Mesenchymal stem cell (in vitro differentiated cells and primary cell): ENCODE data around the gene STMP1.
A peak's percentile ranks its signal among the peaks of the same experiment; 100 is the strongest.
"Not testable (repeated sequence)": the region's sequence is repeated elsewhere in the genome, so short reads cannot be mapped to it uniquely, and the experiment has no call there.

Experiments used
- DNase-seq: peaks from one replicate; pipeline ENCODE4 v3.0.0-alpha.2; 2013
- H2AFZ ChIP-seq: one replicate; pipeline ENCODE4 v1.6.1; 2013; ENCODE audit warnings: low read depth, mild to moderate bottlenecking, control low read depth, inconsistent platforms, low read length, moderate library complexity
- H2AK5ac ChIP-seq: 2 replicates; pipeline ENCODE4 v1.6.1; 2013; ENCODE audit warnings: low read length, moderate library complexity, mild to moderate bottlenecking, inconsistent platforms; ENCODE audit not compliant: severe bottlenecking
- H2BK120ac ChIP-seq: one replicate; pipeline ENCODE4 v1.6.1; 2013; ENCODE audit warnings: low read depth, mild to moderate bottlenecking, inconsistent platforms, low read length, moderate library complexity
- H2BK12ac ChIP-seq, 2 experiments: one replicate each; pipeline ENCODE4 v1.6.1; 2013; ENCODE audit warnings: inconsistent platforms in 2 of 2, low read length in 2 of 2, mild to moderate bottlenecking in 2 of 2, moderate library complexity in 2 of 2, control low read depth in 1 of 2
- H2BK15ac ChIP-seq: one replicate; pipeline ENCODE4 v1.6.1; 2013; ENCODE audit warnings: mild to moderate bottlenecking, low read depth, inconsistent platforms; ENCODE audit not compliant: poor library complexity, severe bottlenecking
- H2BK5ac ChIP-seq: 2 replicates; pipeline ENCODE4 v1.6.1; 2013; ENCODE audit warnings: low read depth, mild to moderate bottlenecking, low read length, control low read depth, inconsistent platforms; ENCODE audit not compliant: poor library complexity, severe bottlenecking
- H3K14ac ChIP-seq, 2 experiments: one replicate each; pipeline ENCODE4 v1.6.1; 2013; ENCODE audit warnings: inconsistent platforms in 2 of 2, low read length in 2 of 2, control low read depth in 1 of 2, mild to moderate bottlenecking in 1 of 2, moderate library complexity in 1 of 2
- H3K18ac ChIP-seq, 2 experiments: one replicate each; pipeline ENCODE4 v1.6.1; 2013; ENCODE audit warnings: inconsistent platforms in 2 of 2, low read length in 2 of 2, control low read depth in 1 of 2, low read depth in 1 of 2, mild to moderate bottlenecking in 1 of 2
- H3K23ac ChIP-seq, 2 experiments: one replicate each; pipeline ENCODE4 v1.6.1; 2013; ENCODE audit warnings: inconsistent platforms in 2 of 2, low read length in 2 of 2, mild to moderate bottlenecking in 2 of 2, moderate library complexity in 2 of 2, control low read depth in 1 of 2
- H3K27ac ChIP-seq: 2 replicates; pipeline ENCODE4 v1.5.1; 2013; ENCODE audit warnings: mild to moderate bottlenecking, moderate library complexity, low read length, control low read depth, inconsistent platforms; ENCODE audit not compliant: poor library complexity, severe bottlenecking
- H3K27me3 ChIP-seq, 2 experiments: 2 replicates each; pipeline versions ENCODE4 v1.6.1 to v1.7.0; 2013; ENCODE audit warnings: low read length in 2 of 2, mild to moderate bottlenecking in 2 of 2, moderate library complexity in 2 of 2, control low read depth in 1 of 2, inconsistent platforms in 1 of 2; ENCODE audit not compliant: control insufficient read depth in 1 of 2, insufficient read depth in 1 of 2
- H3K36me3 ChIP-seq, 2 experiments: 2 replicates each; pipeline versions ENCODE4 v1.6.1 to v1.7.0; 2013; ENCODE audit warnings: low read length in 2 of 2, control low read depth in 1 of 2, inconsistent platforms in 1 of 2, low read depth in 1 of 2, mild to moderate bottlenecking in 1 of 2; ENCODE audit not compliant: insufficient read depth in 2 of 2, control insufficient read depth in 1 of 2
- H3K4ac ChIP-seq, 2 experiments: one replicate each; pipeline ENCODE4 v1.6.1; 2013; ENCODE audit warnings: inconsistent platforms in 2 of 2, low read length in 2 of 2, mild to moderate bottlenecking in 2 of 2, moderate library complexity in 2 of 2, control low read depth in 1 of 2, low read depth in 1 of 2
- H3K4me1 ChIP-seq: 2 replicates; pipeline ENCODE4 v1.6.1; 2013; ENCODE audit warnings: low read depth, low read length, control low read depth; ENCODE audit not compliant: control insufficient read depth, insufficient read depth
- H3K4me2 ChIP-seq: 2 replicates; pipeline ENCODE4 v1.6.1; 2013; ENCODE audit warnings: low read length, mild to moderate bottlenecking, inconsistent platforms; ENCODE audit not compliant: poor library complexity, severe bottlenecking
- H3K4me3 ChIP-seq, 2 experiments: 2 replicates each; pipeline versions ENCODE4 v1.5.1 to v1.7.0; 2013; ENCODE audit warnings: low read length in 2 of 2, mild to moderate bottlenecking in 2 of 2, control low read depth in 1 of 2, low read depth in 1 of 2; ENCODE audit not compliant: insufficient read depth in 1 of 2
- H3K79me1 ChIP-seq: replicated peaks from 2 replicates; pipeline ENCODE4 v1.6.1; 2013; ENCODE audit warnings: mild to moderate bottlenecking, control low read depth, low read length, inconsistent platforms; ENCODE audit not compliant: poor library complexity, severe bottlenecking
- H3K9ac ChIP-seq: 2 replicates; pipeline ENCODE4 v1.7.0; 2013; ENCODE audit warnings: mild to moderate bottlenecking, low read length, moderate library complexity
- H3K9me3 ChIP-seq: 2 replicates; pipeline ENCODE4 v1.7.0; 2013; ENCODE audit warnings: mild to moderate bottlenecking, low read length; ENCODE audit not compliant: control insufficient read depth
- H4K8ac ChIP-seq: one replicate; pipeline ENCODE4 v1.6.1; 2013; ENCODE audit warnings: inconsistent platforms, mild to moderate bottlenecking, low read length, moderate library complexity
- H4K91ac ChIP-seq: one replicate; pipeline ENCODE4 v1.6.1; 2013; ENCODE audit warnings: mild to moderate bottlenecking, low read length, inconsistent platforms
- WGBS: methylation state at CpG from one replicate; pipeline ENCODE4 v1.1.7; 2013; ENCODE audit warnings: mixed read lengths; 5-methylcytosine and 5-hydroxymethylcytosine counted together

STMP1 gene

GRCh38 chr7:135620447-135620846 is 41.9 kb upstream of the STMP1 start:
- H3K36me3 ChIP-seq: peaks cover 9 to 68% of the 10 kb centered on the region in 2 experiments
- WGBS: 100% methylated on average over 2 of the region's 2 CpGs
- H3K23ac ChIP-seq: no peak overlapping the region

DNA sequence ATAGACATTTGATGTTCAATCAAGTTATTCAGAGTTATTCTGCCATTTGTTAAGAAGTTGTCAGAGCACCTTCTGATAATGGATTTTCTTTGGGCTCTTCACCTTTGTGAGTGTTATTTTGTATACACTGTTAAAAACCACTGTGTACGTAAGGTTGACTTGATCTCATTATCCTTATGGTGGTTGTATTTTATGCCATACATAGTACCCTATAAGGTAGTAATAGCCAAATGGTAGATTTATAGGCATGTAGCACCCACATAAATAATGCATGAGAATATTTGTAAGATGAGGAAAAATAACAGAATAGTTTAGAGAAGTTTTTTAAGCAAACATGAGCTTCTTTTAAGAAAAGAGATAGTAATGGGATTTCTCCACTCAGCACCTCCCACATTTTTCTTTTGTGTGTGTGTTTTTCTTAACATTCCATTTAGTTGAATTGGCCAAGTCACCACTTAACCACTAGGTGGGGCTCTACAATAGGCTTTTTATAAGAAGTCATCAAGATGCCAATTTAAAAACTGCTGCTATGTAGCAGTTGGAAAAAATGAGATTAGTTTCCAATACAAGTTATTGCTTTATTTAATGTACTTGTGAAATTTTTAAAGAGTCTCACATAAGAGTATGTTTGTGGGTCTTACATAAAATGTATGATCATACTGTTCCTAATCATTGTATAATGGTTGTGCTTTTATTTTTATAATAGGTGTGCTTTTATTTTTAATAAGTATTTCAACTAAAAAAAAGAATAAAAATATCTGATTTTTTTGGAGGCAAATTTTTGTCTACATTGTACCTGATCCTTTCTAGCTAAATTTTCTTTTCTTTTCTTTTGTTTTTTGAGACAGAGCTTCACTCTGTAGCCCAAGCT is 41.1 kb upstream of the STMP1 start:
- no CpG with 5 or more reads among the region's 1 CpG for WGBS
- no peak overlapping the region for H3K4ac ChIP-seq

More at GRCh38 chr7:135620447-135620846, 41.9 kb upstream of the STMP1 start:
- Histone ChIP-seq H3K27me3 (no peaks in the 10 kb centered on the region), H3K4me2 (no peak overlapping the region), H4K8ac (no peak overlapping the region), H2AFZ (no peak overlapping the region), H3K9me3 (no peaks in the 10 kb centered on the region), H2BK15ac (no peak overlapping the region), H4K91ac (no peak overlapping the region), H3K4ac (no peak overlapping the region), H3K4me1 (no peaks in the 10 kb centered on the region), H3K27ac (no peak overlapping the region), H3K79me1 (no peaks in the 10 kb centered on the region), H3K9ac (peak overlapping the region; percentile 67), H3K4me3 (no peak overlapping the region), H2AK5ac (no peak overlapping the region), H3K14ac (no peak overlapping the region), H2BK5ac (no peak overlapping the region), H3K18ac (no peak overlapping the region), H2BK12ac (no peak overlapping the region), H2BK120ac (no peak overlapping the region)
- DNase-seq: no peak

GRCh38 chr7:135634191-135634878 is 28.0 kb upstream of the STMP1 start:
- Histone ChIP-seq H3K36me3 (peaks cover 4 to 68% of the 10 kb centered on the region in 2 experiments), H3K9ac (no peak overlapping the region), H3K27ac (no peak overlapping the region), H3K4me2 (no peak overlapping the region), H3K27me3 (no peaks in the 10 kb centered on the region), H3K9me3 (no peaks in the 10 kb centered on the region), H3K23ac (no peak overlapping the region), H2AK5ac (no peak overlapping the region), H3K18ac (no peak overlapping the region), H3K4me3 (no peak overlapping the region), H3K14ac (no peak overlapping the region), H4K91ac (no peak overlapping the region), H2BK12ac (no peak overlapping the region), H3K4me1 (no peaks in the 10 kb centered on the region), H2BK120ac (no peak overlapping the region), H4K8ac (no peak overlapping the region), H3K79me1 (peaks cover 3% of the 10 kb centered on the region), H3K4ac (no peak overlapping the region), H2BK15ac (no peak overlapping the region), H2AFZ (no peak overlapping the region), H2BK5ac (no peak overlapping the region)
- no peak for DNase-seq
- 99% methylated on average over 7 of the region's 7 CpGs for WGBS

More for the DNA sequence above, 41.1 kb upstream of the STMP1 start:
- Histone ChIP-seq H3K4me1 (no peaks in the 10 kb centered on the region), H3K9ac (peak overlapping the region; percentile 67), H2AFZ (no peak overlapping the region), H3K79me1 (peaks cover 1% of the 10 kb centered on the region), H4K8ac (no peak overlapping the region), H3K4me3 (no peak overlapping the region), H2BK120ac (no peak overlapping the region), H2AK5ac (no peak overlapping the region), H2BK12ac (no peak overlapping the region), H3K36me3 (peaks cover 9 to 70% of the 10 kb centered on the region in 2 experiments), H3K27me3 (no peaks in the 10 kb centered on the region), H2BK5ac (no peak overlapping the region), H2BK15ac (no peak overlapping the region), H3K23ac (no peak overlapping the region), H3K4me2 (no peak overlapping the region), H3K18ac (no peak overlapping the region), H3K9me3 (no peaks in the 10 kb centered on the region), H4K91ac (no peak overlapping the region), H3K14ac (no peak overlapping the region), H3K27ac (no peak overlapping the region)
- peak; percentile 80 for DNase-seq

- H3K27ac ChIP-seq: not testable (repeated sequence)
Measured at GRCh38 chr7:135639690-135640089, 22.6 kb upstream of the STMP1 start.

More at GRCh38 chr7:135639690-135640089, 22.6 kb upstream of the STMP1 start:
- not testable (repeated sequence) for H2BK5ac ChIP-seq, H3K4me3 ChIP-seq, H3K14ac ChIP-seq, H3K9ac ChIP-seq, H2BK12ac ChIP-seq, H2AK5ac ChIP-seq, H3K4me2 ChIP-seq, H3K23ac ChIP-seq, H3K9me3 ChIP-seq, H2BK120ac ChIP-seq, H4K8ac ChIP-seq, H3K79me1 ChIP-seq, H3K27me3 ChIP-seq, H3K4me1 ChIP-seq, H4K91ac ChIP-seq, DNase-seq, H2BK15ac ChIP-seq, H3K18ac ChIP-seq, H3K4ac ChIP-seq, H2AFZ ChIP-seq
- peaks cover 16 to 77% of the 10 kb centered on the region in 2 experiments for H3K36me3 ChIP-seq
